H9 (cell line): ENCODE data around the gene CHST15. TPM values are rescaled to one million over a fixed set of nuclear protein-coding genes. Genes with fewer than 3 reads are reported as not detected.
A peak's percentile ranks its signal among the peaks of the same experiment; 100 is the strongest.

Experiments used
- DNase-seq: peaks from one replicate; pipeline ENCODE4 v3.0.0-alpha.2; 2017
- H2AFZ ChIP-seq: one replicate; pipeline ENCODE4 v1.6.1; 2013; ENCODE audit warnings: mild to moderate bottlenecking, low read length, control low read depth, moderate library complexity
- H2AK5ac ChIP-seq: 2 replicates; pipeline ENCODE4 v1.6.1; 2013; ENCODE audit warnings: low read length, control low read depth, mixed read lengths; ENCODE audit not compliant: insufficient read length
- H2BK120ac ChIP-seq: one replicate; pipeline ENCODE4 v1.6.1; 2013; ENCODE audit warnings: low read depth, mild to moderate bottlenecking, low read length, control low read depth, inconsistent platforms; ENCODE audit not compliant: poor library complexity, severe bottlenecking
- H2BK12ac ChIP-seq: 2 replicates; pipeline ENCODE4 v1.6.1; 2013; ENCODE audit warnings: low read length, control low read depth, mixed read lengths, low read depth; ENCODE audit not compliant: insufficient read length
- H2BK15ac ChIP-seq: 2 replicates; pipeline ENCODE4 v1.6.1; 2013; ENCODE audit warnings: low read depth, low read length, control low read depth
- H2BK20ac ChIP-seq: one replicate; pipeline ENCODE4 v1.6.1; 2013; ENCODE audit warnings: low read depth, mild to moderate bottlenecking, low read length, control low read depth, inconsistent platforms; ENCODE audit not compliant: poor library complexity, severe bottlenecking
- H2BK5ac ChIP-seq: 2 replicates; pipeline ENCODE4 v1.6.1; 2013; ENCODE audit warnings: low read length, control low read depth, mixed read lengths; ENCODE audit not compliant: insufficient read length
- H3K14ac ChIP-seq: 2 replicates; pipeline ENCODE4 v1.6.1; 2013; ENCODE audit warnings: low read length, control low read depth; ENCODE audit not compliant: insufficient read depth
- H3K18ac ChIP-seq: 2 replicates; pipeline ENCODE4 v1.6.1; 2013; ENCODE audit warnings: low read depth, mild to moderate bottlenecking, mixed read lengths, low read length, control low read depth; ENCODE audit not compliant: insufficient read length
- H3K23ac ChIP-seq: 2 replicates; pipeline ENCODE4 v1.6.1; 2013; ENCODE audit warnings: low read length, control low read depth, mixed read lengths, low read depth; ENCODE audit not compliant: insufficient read length
- H3K23me2 ChIP-seq: 2 replicates; pipeline ENCODE4 v1.6.1; 2013; ENCODE audit warnings: low read depth, mild to moderate bottlenecking, mixed read lengths, low read length, control low read depth; ENCODE audit not compliant: insufficient read length, poor library complexity, severe bottlenecking
- H3K27ac ChIP-seq: 2 replicates; pipeline ENCODE4 v1.5.1; 2013; ENCODE audit warnings: low read length, control low read depth, mixed read lengths, low read depth; ENCODE audit not compliant: insufficient read length
- H3K27me3 ChIP-seq: 2 replicates; pipeline ENCODE4 v1.6.1; 2013; ENCODE audit warnings: low read length, control low read depth, inconsistent platforms; ENCODE audit not compliant: insufficient read depth
- H3K4ac ChIP-seq: 2 replicates; pipeline ENCODE4 v1.6.1; 2013; ENCODE audit warnings: low read depth, mild to moderate bottlenecking, control low read depth, inconsistent platforms, low read length, moderate library complexity
- H3K4me1 ChIP-seq: 2 replicates; pipeline ENCODE4 v1.6.1; 2013; ENCODE audit warnings: low read length, control low read depth, inconsistent platforms; ENCODE audit not compliant: insufficient read depth
- H3K4me2 ChIP-seq: 2 replicates; pipeline ENCODE4 v1.6.1; 2013; ENCODE audit warnings: low read length, control low read depth, mixed read lengths; ENCODE audit not compliant: insufficient read length, insufficient read depth
- H3K56ac ChIP-seq: 2 replicates; pipeline ENCODE4 v1.6.1; 2013; ENCODE audit warnings: low read depth, mild to moderate bottlenecking, mixed read lengths, low read length, control low read depth; ENCODE audit not compliant: insufficient read length
- H3K79me1 ChIP-seq: 2 replicates; pipeline ENCODE4 v1.6.1; 2013; ENCODE audit warnings: low read depth, mild to moderate bottlenecking, moderate library complexity, low read length, control low read depth, inconsistent platforms; ENCODE audit not compliant: insufficient read depth, poor library complexity, severe bottlenecking
- H3K79me2 ChIP-seq: 2 replicates; pipeline ENCODE4 v1.6.1; 2013; ENCODE audit warnings: low read length, control low read depth, inconsistent platforms; ENCODE audit not compliant: insufficient read depth
- H3K9ac ChIP-seq: 2 replicates; pipeline ENCODE4 v1.6.1; 2013; ENCODE audit warnings: low read length, control low read depth, mixed read lengths; ENCODE audit not compliant: insufficient read length; ENCODE audit errors: extremely low read depth
- H3K9me3 ChIP-seq: one replicate; pipeline ENCODE4 v1.6.1; 2013; ENCODE audit warnings: low read depth, low read length, inconsistent platforms; ENCODE audit not compliant: control insufficient read depth
- H3T11ph ChIP-seq: one replicate; pipeline ENCODE4 v1.6.1; 2013; ENCODE audit warnings: mild to moderate bottlenecking, low read length, control low read depth, inconsistent platforms
- H4K20me1 ChIP-seq: one replicate; pipeline ENCODE4 v1.6.1; 2013; ENCODE audit not compliant: control insufficient read depth, insufficient read length, insufficient read depth
- H4K5ac ChIP-seq: 2 replicates; pipeline ENCODE4 v1.6.1; 2013; ENCODE audit warnings: low read depth, mild to moderate bottlenecking, mixed read lengths, low read length, control low read depth; ENCODE audit not compliant: insufficient read length
- H4K8ac ChIP-seq: replicated peaks from 2 replicates; pipeline ENCODE4 v1.6.1; 2013; ENCODE audit warnings: low read length, control low read depth, mixed read lengths, low read depth; ENCODE audit not compliant: insufficient read length
- H4K91ac ChIP-seq: 2 replicates; pipeline ENCODE4 v1.6.1; 2013; ENCODE audit warnings: low read depth, mild to moderate bottlenecking, moderate library complexity, mixed read lengths, low read length, control low read depth; ENCODE audit not compliant: insufficient read length
- H3K27ac Mint-ChIP-seq, 3 experiments: 2 replicates in 2 of 3; 3 replicates in 1 of 3; pipeline ENCODE4 v1.8.0; 2020 to 2021; ENCODE audit warnings: mixed read lengths in 3 of 3, mild to moderate bottlenecking in 1 of 3, moderate library complexity in 1 of 3
- H3K27me3 Mint-ChIP-seq: 2 replicates; pipeline ENCODE4 v1.8.0; 2021; ENCODE audit warnings: low read depth, mild to moderate bottlenecking, moderate library complexity, mixed read lengths
- H3K36me3 Mint-ChIP-seq, 3 experiments: 2 replicates in 2 of 3; 3 replicates in 1 of 3; pipeline ENCODE4 v1.8.0; 2020 to 2021; ENCODE audit warnings: low read depth in 3 of 3, mixed read lengths in 3 of 3; ENCODE audit not compliant: insufficient read depth in 1 of 3
- H3K4me1 Mint-ChIP-seq, 2 experiments: 2 replicates each; pipeline ENCODE4 v1.8.0; 2020; ENCODE audit warnings: mixed read lengths in 2 of 2
- H3K4me3 Mint-ChIP-seq, 2 experiments: 2 replicates in 1 of 2; 3 replicates in 1 of 2; pipeline ENCODE4 v1.8.0; 2020 to 2021; ENCODE audit warnings: mild to moderate bottlenecking in 2 of 2, mixed read lengths in 2 of 2, moderate library complexity in 1 of 2
- H3K9me3 Mint-ChIP-seq, 2 experiments: 2 replicates in 1 of 2; 3 replicates in 1 of 2; pipeline ENCODE4 v1.8.0; 2020; ENCODE audit warnings: mild to moderate bottlenecking in 2 of 2, mixed read lengths in 2 of 2, moderate library complexity in 1 of 2
- CTCF ChIP-seq: fragments of 200-600 bp; sonication (generic); conservative IDR thresholded peaks from 3 replicates; pipeline ENCODE4 v1.8.0; 2021; ENCODE audit warnings: antibody characterized with exemption, mild to moderate bottlenecking
- WGBS: extraction: QIAGEN DNeasy Blood & Tissue Kit; methylation state at CpG from one replicate; pipeline ENCODE4 v1.1.7; 2013; ENCODE audit warnings: missing lambda C conversion rate, low lambda C conversion rate, mixed read lengths; ENCODE audit not compliant: insufficient read length; ENCODE audit errors: extremely low coverage; 5-methylcytosine and 5-hydroxymethylcytosine counted together
- total RNA-seq: library from RNA; stranded (reverse); gene quantifications from 2 replicates; pipeline ENCODE4 v1.2.1, GENCODE V29; 2021

The CHST15 gene
- total RNA-seq, 1 experiment from 2014 or later, result 8.7 TPM

GRCh38 chr10:124127563-124127962, 34.2 kb upstream of the CHST15 start:
- H3K27me3 Mint-ChIP-seq, result peaks cover 4% of the 10 kb centered on the region
- no peak overlapping the region for H3K9ac ChIP-seq
- no peak overlapping the region for H3K23ac ChIP-seq
- no peaks in the 10 kb centered on the region for H3K9me3 ChIP-seq
- no peak overlapping the region for H2BK120ac ChIP-seq
- H3K27ac ChIP-seq, result no peak overlapping the region
- no peak overlapping the region for H2BK5ac ChIP-seq
- H4K8ac ChIP-seq, result no peak overlapping the region
- H3K79me2 ChIP-seq, result no peaks in the 10 kb centered on the region
- H3K4me2 ChIP-seq, result no peak overlapping the region
- H4K20me1 ChIP-seq, result no peaks in the 10 kb centered on the region
- H2AK5ac ChIP-seq, result no peak overlapping the region
- DNase-seq, result no peak
- no peak overlapping the region for H3K18ac ChIP-seq
- H3K36me3 Mint-ChIP-seq, result no peaks in the 10 kb centered on the region
- no CpG with 5 or more reads among the region's 9 CpGs for WGBS
- no peaks in the 10 kb centered on the region for H3K27me3 ChIP-seq
- H3K4me1 Mint-ChIP-seq, result peaks cover under 1 to 7% of the 10 kb centered on the region in 2 experiments; a peak in 3 of 4 replicates
- H3K23me2 ChIP-seq, result no peaks in the 10 kb centered on the region
- H3K56ac ChIP-seq, result no peak overlapping the region
- no peaks in the 10 kb centered on the region for H3K4me1 ChIP-seq
- no peak overlapping the region for H3K4me3 Mint-ChIP-seq
- no peak overlapping the region for H4K91ac ChIP-seq
- no peak overlapping the region for H3T11ph ChIP-seq
- H2BK20ac ChIP-seq, result no peak overlapping the region
- H3K9me3 Mint-ChIP-seq, result no peaks in the 10 kb centered on the region
- no peak overlapping the region for H2BK15ac ChIP-seq
- no peak overlapping the region for H3K4ac ChIP-seq
- no peak overlapping the region for H2BK12ac ChIP-seq
- H3K14ac ChIP-seq, result no peak overlapping the region; the same call in 1 of the 2 replicates
- no peak overlapping the region for H2AFZ ChIP-seq
- H4K5ac ChIP-seq, result no peak overlapping the region
- no peak for TF ChIP-seq CTCF
- H3K79me1 ChIP-seq, result no peaks in the 10 kb centered on the region
- peak overlapping the region in 2 of 3 experiments; percentile 42; a peak in 1 of 7 replicates for H3K27ac Mint-ChIP-seq
